IMR-90 (cell line): ENCODE data around the gene DRD5. TPM values are rescaled to one million over a fixed set of nuclear protein-coding genes. Genes with fewer than 3 reads are reported as not detected.

ENCODE experiments used
- ATAC-seq: fragments of 200-7000 bp; cut with Tn5 transposase; 2 replicates; pipeline ENCODE4 v1.9.1; 2020; ENCODE audit warnings: low read depth, mild to moderate bottlenecking, moderate library complexity
- BruUV-seq: library from RNA; stranded (reverse); fragments of 400-500 nt; replicated peaks from 2 replicates; lab custom pipeline; 2021; lab: Mats Ljungman, UMichigan
- CTCF ChIA-PET: fragments of 300-600 bp; formaldehyde crosslinking; extraction: SDS; loops from one replicate; lab custom pipeline; 2021; ENCODE audit warnings: antibody characterized with exemption; lab: Yijun Ruan, JAX
- POLR2A ChIA-PET: fragments of 300-600 bp; sonication (Branson Sonifier 250); formaldehyde crosslinking; loops from one replicate; lab custom pipeline; 2022; ENCODE audit warnings: antibody characterized with exemption; ENCODE audit not compliant: unreplicated experiment; lab: Charles Lee
- DNase-seq: peaks from one replicate; pipeline ENCODE4 v3.0.0; 2013
- H2AFZ ChIP-seq: replicated peaks from 2 replicates; pipeline ENCODE3; 2013; ENCODE audit warnings: low read length, mild to moderate bottlenecking; ENCODE audit not compliant: poor library complexity
- H2AK5ac ChIP-seq: 2 replicates; pipeline ENCODE4 v1.6.1; 2013; ENCODE audit warnings: low read depth, low read length, inconsistent platforms
- H2AK9ac ChIP-seq: replicated peaks from 2 replicates; pipeline ENCODE3; 2013; ENCODE audit warnings: mild to moderate bottlenecking, low read depth, low read length, moderate library complexity; ENCODE audit not compliant: poor library complexity
- H2BK120ac ChIP-seq: 2 replicates; pipeline ENCODE4 v1.6.1; 2013; ENCODE audit warnings: low read depth, low read length, inconsistent platforms
- H2BK15ac ChIP-seq: 3 replicates; pipeline ENCODE4 v1.6.1; 2013; ENCODE audit warnings: low read depth, low read length, inconsistent platforms
- H2BK20ac ChIP-seq: 2 replicates; pipeline ENCODE4 v1.6.1; 2013; ENCODE audit warnings: low read depth, mild to moderate bottlenecking, inconsistent platforms, low read length, moderate library complexity
- H2BK5ac ChIP-seq: 2 replicates; pipeline ENCODE4 v1.6.1; 2013; ENCODE audit warnings: mild to moderate bottlenecking, low read depth, low read length, inconsistent platforms; ENCODE audit not compliant: poor library complexity, severe bottlenecking
- H3K14ac ChIP-seq: replicated peaks from 2 replicates; pipeline ENCODE4 v1.6.1; 2013; ENCODE audit warnings: low read depth, low read length, inconsistent platforms
- H3K18ac ChIP-seq: 2 replicates; pipeline ENCODE4 v1.6.1; 2013; ENCODE audit warnings: low read depth, low read length, control low read depth
- H3K23ac ChIP-seq: 2 replicates; pipeline ENCODE4 v1.6.1; 2013; ENCODE audit warnings: low read depth, low read length, inconsistent platforms
- H3K27ac ChIP-seq: 2 replicates; pipeline ENCODE4 v1.5.1; 2013; ENCODE audit warnings: mild to moderate bottlenecking, control low read depth, low read length; ENCODE audit not compliant: insufficient read depth
- H3K27me3 ChIP-seq: 2 replicates; pipeline ENCODE4 v1.6.1; 2013; ENCODE audit warnings: low read length; ENCODE audit not compliant: control insufficient read depth, insufficient read depth
- H3K36me3 ChIP-seq: 2 replicates; pipeline ENCODE4 v1.6.1; 2013; ENCODE audit warnings: low read length, mixed read lengths; ENCODE audit not compliant: control insufficient read depth, insufficient read depth
- H3K4ac ChIP-seq: 2 replicates; pipeline ENCODE4 v1.6.1; 2013; ENCODE audit warnings: low read depth, low read length, inconsistent platforms
- H3K4me1 ChIP-seq: 2 replicates; pipeline ENCODE4 v1.6.1; 2013; ENCODE audit warnings: low read length, mixed read lengths; ENCODE audit not compliant: control insufficient read depth, insufficient read depth
- H3K4me2 ChIP-seq: 2 replicates; pipeline ENCODE4 v1.6.1; 2013; ENCODE audit warnings: low read depth, mild to moderate bottlenecking, control low read depth, low read length, moderate library complexity
- H3K4me3 ChIP-seq: 2 replicates; pipeline ENCODE4 v1.5.1; 2013; ENCODE audit warnings: low read depth, mild to moderate bottlenecking, control low read depth, low read length, moderate library complexity; ENCODE audit not compliant: insufficient read depth
- H3K56ac ChIP-seq: 2 replicates; pipeline ENCODE4 v1.6.1; 2013; ENCODE audit warnings: low read length, inconsistent platforms; ENCODE audit not compliant: insufficient read depth; ENCODE audit errors: extremely low read depth
- H3K79me1 ChIP-seq, 2 experiments: 2 replicates each; pipeline ENCODE4 v1.6.1; 2013; ENCODE audit warnings: low read length in 2 of 2, inconsistent platforms in 1 of 2, low read depth in 1 of 2
- H3K9ac ChIP-seq: 2 replicates; pipeline ENCODE4 v1.6.1; 2013; ENCODE audit warnings: low read depth, low read length, control low read depth
- H3K9me1 ChIP-seq: 2 replicates; pipeline ENCODE4 v1.6.1; 2013; ENCODE audit warnings: low read length, inconsistent platforms; ENCODE audit not compliant: insufficient read depth
- H3K9me3 ChIP-seq: 2 replicates; pipeline ENCODE4 v1.6.1; 2013; ENCODE audit warnings: low read length; ENCODE audit not compliant: control insufficient read depth, insufficient read depth
- H4K20me1 ChIP-seq: 2 replicates; pipeline ENCODE4 v1.6.1; 2013; ENCODE audit warnings: low read length, inconsistent platforms; ENCODE audit not compliant: insufficient read depth
- H4K5ac ChIP-seq: 2 replicates; pipeline ENCODE4 v1.6.1; 2013; ENCODE audit warnings: mild to moderate bottlenecking, low read depth, low read length, control low read depth
- H4K8ac ChIP-seq, 2 experiments: 2 replicates each; pipeline ENCODE4 v1.6.1; 2013; ENCODE audit warnings: low read depth in 2 of 2, low read length in 2 of 2, control low read depth in 1 of 2, inconsistent platforms in 1 of 2
- H4K91ac ChIP-seq: 2 replicates; pipeline ENCODE4 v1.6.1; 2013; ENCODE audit warnings: low read depth, low read length, inconsistent platforms; ENCODE audit not compliant: insufficient read depth
- CHD1 ChIP-seq: IDR thresholded peaks from 2 replicates; pipeline ENCODE4 v1.6.1; 2012; ENCODE audit warnings: low read depth, low read length, improper control_type of control experiment
- MAZ ChIP-seq: IDR thresholded peaks from 2 replicates; pipeline ENCODE4 v1.6.1; 2012; ENCODE audit warnings: low read depth, mild to moderate bottlenecking, low read length, improper control_type of control experiment, moderate library complexity, borderline replicate concordance
- RFX5 ChIP-seq: IDR thresholded peaks from 2 replicates; pipeline ENCODE4 v1.8.0; 2012; ENCODE audit warnings: low read depth, mild to moderate bottlenecking, low read length, moderate library complexity
- WGBS, 2 experiments: methylation state at CpG; one replicate each; pipeline versions ENCODE4 v1.1.5 to v1.1.7; 2013; ENCODE audit warnings: missing lambda C conversion rate in 2 of 2; ENCODE audit not compliant: insufficient read length in 1 of 2; ENCODE audit errors: extremely low coverage in 2 of 2; 5-methylcytosine and 5-hydroxymethylcytosine counted together
- dilution Hi-C: fragments of 300-500 bp; cut with HindIII; formaldehyde crosslinking; loops from one replicate; pipeline ENCODE4 v1.14.3; 2018; ENCODE audit warnings: low sequenced_read_pairs; ENCODE audit not compliant: unreplicated experiment
- in situ Hi-C: fragments of 300-500 bp; cut with MboI; formaldehyde crosslinking; loops from 3 replicates; pipeline ENCODE4 v1.14.3; 2019; ENCODE audit warnings: low sequenced_read_pairs, inconsistent platforms, mixed read lengths
- intact Hi-C: fragments of 100-400 bp; cut with micrococcal nuclease; formaldehyde crosslinking; loops from 2 replicates; pipeline ENCODE4 v1.10.0; 2022
- polyA plus RNA-seq, 3 experiments: library from polyadenylated mRNA; depleted of rRNA; stranded (reverse); fragments of >200 nt; gene quantifications; 2 replicates each; pipeline ENCODE4 v1.2.3, GENCODE V29; 2012; ENCODE audit warnings: low replicate concordance in 1 of 3
- total RNA-seq: library from RNA; depleted of rRNA; stranded (reverse); fragments of >200 nt; gene quantifications from 2 replicates; pipeline ENCODE4 v1.2.3, GENCODE V29; 2012

Gene DRD5
- total and polyA plus RNA-seq, 2 of the 4 experiments (the other 2 are of a cell fraction) = not detected

DNA sequence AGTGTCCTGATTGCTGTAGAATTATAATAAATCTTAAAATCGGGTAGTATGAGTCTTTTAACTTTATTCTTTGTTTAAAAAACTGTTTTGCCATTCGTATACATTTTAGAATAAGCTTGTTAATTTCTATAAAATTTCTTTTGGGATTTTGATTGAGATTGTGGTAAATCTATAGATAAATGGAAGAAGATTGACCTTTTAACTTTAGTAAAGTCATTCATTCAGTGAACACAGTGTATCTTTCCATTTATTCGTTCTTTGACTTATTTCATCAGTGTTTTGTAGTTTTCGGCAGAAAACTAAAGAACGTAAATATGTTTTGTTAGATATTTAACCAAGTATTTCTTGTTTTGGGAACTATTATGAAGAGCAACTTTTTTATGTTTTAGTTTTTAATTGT is 38.9 kb downstream of the DRD5 start:
- Histone ChIP-seq H2BK20ac (no peak overlapping the region), H4K91ac (no peak overlapping the region), H3K9me3 (peaks cover 2% of the 10 kb centered on the region), H3K27me3 (no peaks in the 10 kb centered on the region), H2BK5ac (no peak overlapping the region), H2AFZ (no peak overlapping the region), H4K20me1 (no peaks in the 10 kb centered on the region), H4K8ac (no peak overlapping the region), H3K36me3 (no peaks in the 10 kb centered on the region), H3K27ac (no peak overlapping the region), H3K79me1 (no peaks in the 10 kb centered on the region), H3K9ac (no peak overlapping the region), H4K5ac (no peak overlapping the region), H3K23ac (no peak overlapping the region), H2AK5ac (no peak overlapping the region), H2AK9ac (no peak overlapping the region), H3K4ac (no peak overlapping the region), H3K9me1 (no peaks in the 10 kb centered on the region), H3K18ac (no peak overlapping the region), H3K4me2 (no peak overlapping the region), H3K4me1 (no peaks in the 10 kb centered on the region), H3K14ac (no peak overlapping the region), H3K56ac (no peak overlapping the region), H2BK15ac (no peak overlapping the region), H3K4me3 (no peak overlapping the region), H2BK120ac (no peak overlapping the region)
- BruUV-seq = no TSS peak
- no peak for DNase-seq
- CTCF ChIA-PET = no interaction called here
- no CpG with 5 or more reads among the region's 5 CpGs for WGBS, 2 experiments
- in situ Hi-C loops (no loop called here), dilution Hi-C loops (no loop called here), intact Hi-C loops (no loop called here)
- no peak for ATAC-seq
- no peak for TF ChIP-seq MAZ
- TF ChIP-seq CHD1 = no peak
- TF ChIP-seq RFX5 = no peak
- POLR2A ChIA-PET = no interaction called here
